Heart left ventricle (tissue), 16 donors: Measurements from ENCODE around the gene IQUB. TPM values are rescaled to one million over a fixed set of nuclear protein-coding genes. Genes with fewer than 3 reads are reported as not detected.

Experiments
- ATAC-seq, 4 donors: fragments of 200-7000 bp; cut with Tn5 transposase; one replicate each; pipeline ENCODE4 v1.9.1; 2020 to 2022; ENCODE audit warnings: moderate library complexity in 4 of 4, mild to moderate bottlenecking in 3 of 4, moderate number of reproducible peaks in 1 of 4
- DNase-seq, 5 donors: peaks; one replicate each; pipeline ENCODE4 v3.0.0-alpha.2; 2020
- H3K27ac ChIP-seq, 12 donors: fragments of 200-600 bp; sonication (generic) in 4 of 12; one replicate each; pipeline versions ENCODE4 v1.5.0 to v1.8.0; 2016 to 2022; ENCODE audit warnings: mild to moderate bottlenecking in 2 of 12
- H3K27me3 ChIP-seq, 9 donors: fragments of 200-600 bp; sonication (generic) in 2 of 9; one replicate each; pipeline versions ENCODE4 v1.5.1 to v1.8.0; 2016 to 2022; ENCODE audit warnings: mild to moderate bottlenecking in 3 of 9
- H3K36me3 ChIP-seq, 9 donors: fragments of 200-600 bp; sonication (generic) in 2 of 9; one replicate each; pipeline versions ENCODE4 v1.5.0 to v1.8.0; 2018 to 2022; ENCODE audit warnings: mild to moderate bottlenecking in 2 of 9
- H3K4me1 ChIP-seq, 12 donors: fragments of 200-600 bp; sonication (generic) in 4 of 12; one replicate each; pipeline versions ENCODE4 v1.5.0 to v1.8.0; 2016 to 2022; ENCODE audit warnings: mild to moderate bottlenecking in 3 of 12
- H3K4me3 ChIP-seq, 12 donors: fragments of 200-600 bp; sonication (generic) in 4 of 12; one replicate each; pipeline versions ENCODE4 v1.5.0 to v1.8.0; 2017 to 2022; ENCODE audit warnings: mild to moderate bottlenecking in 9 of 12, moderate library complexity in 4 of 12
- H3K9me3 ChIP-seq, 12 donors: fragments of 200-600 bp; sonication (generic) in 4 of 12; one replicate each; pipeline versions ENCODE4 v1.5.0 to v1.8.0; 2016 to 2022; ENCODE audit warnings: mild to moderate bottlenecking in 1 of 12
- POLR2A ChIP-seq, 2 donors: fragments of 450-650 bp; IDR thresholded peaks; one replicate each; pipeline ENCODE4 v1.6.1; 2017; ENCODE audit warnings: antibody characterized with exemption in 2 of 2, mild to moderate bottlenecking in 2 of 2, moderate library complexity in 2 of 2
- WGBS, 4 donors: extraction: QIAGEN DNeasy Blood & Tissue Kit in 2 of 4; methylation state at CpG; one replicate each; pipeline versions ENCODE4 v1.1.5 to v1.1.7; 2013 to 2018; 5-methylcytosine and 5-hydroxymethylcytosine counted together
- intact Hi-C, 10 donors: fragments of 100-400 bp; cut with DNase I; formaldehyde crosslinking; loops; one replicate each; pipeline versions ENCODE4 v1.11.1 to v1.14.2; 2022
- polyA plus RNA-seq, 2 donors: library from polyadenylated mRNA; stranded (reverse); fragments of 200-250 nt; gene quantifications; one replicate each; pipeline ENCODE4 v1.2.3, GENCODE V29; 2013
- total RNA-seq, 9 donors: library from RNA; depleted of rRNA in 2 of 9; stranded (reverse); fragments of >200 nt in 2 of 9; fragmentation: NEBNext Ultra II Directional in 3 of 9; extraction: Animal tissue kit (Norgen Biotek cat#: 25700) in 3 of 9; gene quantifications; one replicate each; pipeline versions ENCODE4 v1.1.0 to v1.2.4, GENCODE V29; 2016 to 2023
- TF ChIP-seq, protein P1 (sequence below), 12 donors: fragments of 200-600 bp; sonication (generic) in 4 of 12; IDR thresholded peaks; one replicate each; pipeline versions ENCODE4 v1.5.0 to v1.8.0; 2018 to 2022; ENCODE audit warnings: antibody characterized with exemption in 12 of 12, mild to moderate bottlenecking in 5 of 12
- donor health status: ischemic (EF 13 %, LVEDD 7.1; RV severe dilation, severe dysfunction).
- donor health status: healthy with polysubstance abuse.
- donor health status: DM: no; HTN: yes; CAD: no.
- donor health status: DM: no; HTN: no; CAD: no.
- donor health status: ischemic (EF 25% LVEDD 6.9; RV normal size, moderate dysfunction).
- donor health status: ischemic (EF 25% LVEDD 5.7; RV mildly dilated, moderate dysfunction).
- donor health status: healthy.
- donor health status: DM: yes; HTN: yes; CAD: no.
- donor health status: ischemic (EF 35%, LVEDD 5.7; RV mildly dilated, moderate dysfunction).
- donor health status: nonischemic (EF 11% LVEDD 7.7; RV severe dilation, severe dysfunction).
- donor health status: DM: yes; HTN: yes; CAD: no.
- donor health status: PGD.
- donor health status: ischemic (EF 29% LVEDD 5.4; RV normal size, mild dysfunction).
- donor health status: nonischemic (EF 23%, LVEDD 6.1; RV moderate dilation, normal function).

The IQUB gene
- total and polyA plus RNA-seq, 11 donors = 0.19 to 1.3 (median 0.55) TPM; not detected in 1

DNA sequence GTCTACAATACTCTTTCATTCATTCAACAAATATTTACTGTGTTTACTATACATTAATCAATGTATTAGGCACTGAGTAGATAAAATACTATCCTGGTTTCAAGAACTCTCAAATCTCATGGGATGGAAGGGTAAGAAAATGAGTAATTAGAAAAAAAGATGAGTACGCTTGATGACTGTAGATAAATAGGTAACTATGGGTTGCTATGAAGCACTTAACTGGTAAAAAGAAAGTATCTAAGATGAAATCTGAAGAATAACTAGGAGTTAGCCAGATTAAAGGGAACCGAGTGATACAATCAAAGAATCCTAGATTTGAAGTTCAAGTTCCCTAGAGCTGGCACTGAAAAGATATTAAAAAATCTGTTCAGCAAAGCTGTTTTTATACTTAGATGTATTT is 62.1 kb downstream of the IQUB start:
- Histone ChIP-seq H3K4me3 (no peak overlapping the region), H3K27me3 (no peaks in the 10 kb centered on the region), H3K9me3 (peaks cover 0 to 7% (median 0%) of the 10 kb centered on the region in 12 donors), H3K36me3 (no peaks in the 10 kb centered on the region), H3K27ac (no peak overlapping the region), H3K4me1 (no peaks in the 10 kb centered on the region)
- DNase-seq = no peak
- TF ChIP-seq, protein P1, sequence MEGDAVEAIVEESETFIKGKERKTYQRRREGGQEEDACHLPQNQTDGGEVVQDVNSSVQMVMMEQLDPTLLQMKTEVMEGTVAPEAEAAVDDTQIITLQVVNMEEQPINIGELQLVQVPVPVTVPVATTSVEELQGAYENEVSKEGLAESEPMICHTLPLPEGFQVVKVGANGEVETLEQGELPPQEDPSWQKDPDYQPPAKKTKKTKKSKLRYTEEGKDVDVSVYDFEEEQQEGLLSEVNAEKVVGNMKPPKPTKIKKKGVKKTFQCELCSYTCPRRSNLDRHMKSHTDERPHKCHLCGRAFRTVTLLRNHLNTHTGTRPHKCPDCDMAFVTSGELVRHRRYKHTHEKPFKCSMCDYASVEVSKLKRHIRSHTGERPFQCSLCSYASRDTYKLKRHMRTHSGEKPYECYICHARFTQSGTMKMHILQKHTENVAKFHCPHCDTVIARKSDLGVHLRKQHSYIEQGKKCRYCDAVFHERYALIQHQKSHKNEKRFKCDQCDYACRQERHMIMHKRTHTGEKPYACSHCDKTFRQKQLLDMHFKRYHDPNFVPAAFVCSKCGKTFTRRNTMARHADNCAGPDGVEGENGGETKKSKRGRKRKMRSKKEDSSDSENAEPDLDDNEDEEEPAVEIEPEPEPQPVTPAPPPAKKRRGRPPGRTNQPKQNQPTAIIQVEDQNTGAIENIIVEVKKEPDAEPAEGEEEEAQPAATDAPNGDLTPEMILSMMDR (IDR thresholded peaks at IDR 0.05) = no peak
- no peak for TF ChIP-seq POLR2A (IDR thresholded peaks at IDR 0.05)
- intact Hi-C loops = no loop called here
- no peak for ATAC-seq
- 85 to 93% (median 88%) methylated on average over 2 of the region's 2 CpGs for WGBS, 4 donors

DNA sequence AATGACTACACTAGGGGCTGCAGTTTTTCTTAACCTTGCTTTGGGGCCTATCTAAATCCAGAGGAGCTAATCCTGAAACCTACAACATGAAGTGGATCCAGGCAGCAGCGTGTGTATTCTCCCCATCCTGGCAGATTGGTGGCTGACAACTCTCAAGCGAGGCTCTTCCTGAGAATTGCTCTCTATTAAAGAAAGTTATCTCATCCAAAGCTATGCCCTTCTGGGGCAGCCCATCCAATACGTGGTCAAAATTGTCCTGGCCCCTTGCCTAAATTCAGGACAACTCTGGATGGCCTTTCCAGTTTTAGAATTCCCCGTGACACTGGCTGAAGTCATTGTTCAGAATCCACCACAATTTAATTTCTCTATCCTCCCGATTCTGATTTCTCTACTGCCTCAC is 66.1 kb downstream of the IQUB start:
- no peak overlapping the region for H3K4me3 ChIP-seq
- no peaks in the 10 kb centered on the region for H3K27me3 ChIP-seq
- WGBS, 4 donors = 50 to 67% (median 64%) methylated on average over 5 of the region's 5 CpGs
- TF ChIP-seq, protein P1 (IDR thresholded peaks at IDR 0.05) = no peak
- TF ChIP-seq POLR2A (IDR thresholded peaks at IDR 0.05) = no peak
- peak overlapping the region in 1 of 12 donors; percentile 51 for H3K27ac ChIP-seq
- DNase-seq (peak in 1 of 5 donors; percentile 6), ATAC-seq (peak in 1 of 4 donors; percentile 77)
- H3K9me3 ChIP-seq = no peaks in the 10 kb centered on the region
- H3K4me1 ChIP-seq = no peaks in the 10 kb centered on the region
- no peaks in the 10 kb centered on the region for H3K36me3 ChIP-seq
- intact Hi-C loops = no loop called here

DNA sequence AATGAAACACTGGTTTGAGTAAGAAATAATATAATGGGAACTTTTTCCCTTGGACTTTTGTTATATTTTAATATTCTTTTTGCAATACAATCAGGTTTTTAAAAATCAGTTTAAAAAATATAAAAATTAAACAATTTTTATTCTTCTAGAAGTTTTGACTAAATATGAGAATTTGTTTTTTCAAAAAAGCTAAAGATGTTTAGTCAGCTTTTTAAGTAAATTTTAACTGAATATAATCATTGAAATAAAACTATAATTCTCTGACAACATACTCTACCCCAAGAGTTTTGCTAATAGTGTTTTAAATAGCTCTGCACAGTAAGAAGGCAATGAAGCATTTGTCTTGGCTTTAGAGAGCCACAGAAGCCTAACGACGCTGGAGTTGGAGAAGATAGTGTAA is 70.5 kb downstream of the IQUB start:
- 83 to 86% (median 84%) methylated on average over 2 of the region's 2 CpGs for WGBS, 4 donors
- no peak for DNase-seq

DNA sequence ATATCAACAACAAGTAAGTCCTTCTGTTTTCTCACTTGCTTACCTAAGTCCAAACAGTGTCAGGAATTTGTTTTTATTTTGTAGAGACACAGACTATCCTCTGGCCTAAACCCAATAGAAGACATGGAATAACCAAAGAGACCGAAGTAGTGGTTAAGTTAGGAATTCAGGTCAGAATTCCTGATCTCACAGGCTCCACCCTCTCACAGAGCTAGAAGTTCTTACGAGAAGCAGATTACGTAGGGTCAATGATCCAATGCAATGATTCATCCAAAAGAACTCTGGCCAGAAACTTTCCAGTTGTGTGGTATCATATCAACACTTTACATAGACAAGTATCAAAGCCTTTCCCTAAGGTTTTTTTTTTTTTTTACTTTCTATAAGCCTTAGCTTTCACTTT is 73.8 kb downstream of the IQUB start:
- WGBS, 4 donors = 53 to 62% (median 59%) methylated on average over 3 of the region's 3 CpGs
- H3K4me3 ChIP-seq = no peak overlapping the region
- intact Hi-C loops = no loop called here
- no peaks in the 10 kb centered on the region for H3K27me3 ChIP-seq
- ATAC-seq (peak in 1 of 4 donors; percentile 76), DNase-seq (no peak)
- TF ChIP-seq POLR2A (IDR thresholded peaks at IDR 0.05) = no peak
- TF ChIP-seq, protein P1 (IDR thresholded peaks at IDR 0.05) = no peak
- H3K4me1 ChIP-seq = no peaks in the 10 kb centered on the region
- no peaks in the 10 kb centered on the region for H3K9me3 ChIP-seq
- H3K27ac ChIP-seq = no peak overlapping the region
- no peaks in the 10 kb centered on the region for H3K36me3 ChIP-seq

More for the DNA sequence above, 70.5 kb downstream of the IQUB start:
- H3K4me1 ChIP-seq = no peaks in the 10 kb centered on the region
- H3K36me3 ChIP-seq = no peaks in the 10 kb centered on the region
- no peak overlapping the region for H3K27ac ChIP-seq
- no peaks in the 10 kb centered on the region for H3K27me3 ChIP-seq
- no peaks in the 10 kb centered on the region for H3K9me3 ChIP-seq
- intact Hi-C loops = no loop called here
- TF ChIP-seq, protein P1 (IDR thresholded peaks at IDR 0.05) = no peak
- no peak for TF ChIP-seq POLR2A (IDR thresholded peaks at IDR 0.05)
- ATAC-seq = no peak
- no peak overlapping the region for H3K4me3 ChIP-seq
